Superior temporal gyrus (tissue), 1 donor: ENCODE results near the gene GLYAT.
A peak's percentile ranks its signal among the peaks of the same experiment; 100 is the strongest.
"Not testable (repeated sequence)": the region's sequence is repeated elsewhere in the genome, so short reads cannot be mapped to it uniquely, and the experiment has no call there.

Experiments used
- DNase-seq: peaks from one replicate; pipeline ENCODE4 v3.0.0-alpha.2; 2016; ENCODE audit errors: extremely low spot score

GLYAT gene

GRCh38 chr11:58677536-58677935 is 54.2 kb downstream of the GLYAT start:
- not testable (repeated sequence) for DNase-seq

- DNase-seq: no peak
These were observed 55.1 kb downstream of the GLYAT start for GRCh38 chr11:58676563-58677135.

GRCh38 chr11:58675334-58676155 is 56.2 kb downstream of the GLYAT start:
- DNase-seq: peak; percentile 81

GRCh38 chr11:58674609-58675008 is 57.1 kb downstream of the GLYAT start:
- no peak for DNase-seq

- DNase-seq: no peak
These were observed 59.6 kb downstream of the GLYAT start for GRCh38 chr11:58671983-58672633.

- no peak for DNase-seq
These were observed 71.7 kb downstream of the GLYAT start for GRCh38 chr11:58659910-58660570.

- no peak for DNase-seq
These were observed 72.3 kb downstream of the GLYAT start for GRCh38 chr11:58659404-58659803.
